ENCODE results near the gene ZFYVE1. TPM values are rescaled to one million over a fixed set of nuclear protein-coding genes. Genes with fewer than 3 reads are reported as not detected.
"Not testable (repeated sequence)": the region's sequence is repeated elsewhere in the genome, so short reads cannot be mapped to it uniquely, and the experiment has no call there.

The ZFYVE1 gene
- total RNA-seq, 1 experiment from 2014 or later = 2.7 TPM

DNA sequence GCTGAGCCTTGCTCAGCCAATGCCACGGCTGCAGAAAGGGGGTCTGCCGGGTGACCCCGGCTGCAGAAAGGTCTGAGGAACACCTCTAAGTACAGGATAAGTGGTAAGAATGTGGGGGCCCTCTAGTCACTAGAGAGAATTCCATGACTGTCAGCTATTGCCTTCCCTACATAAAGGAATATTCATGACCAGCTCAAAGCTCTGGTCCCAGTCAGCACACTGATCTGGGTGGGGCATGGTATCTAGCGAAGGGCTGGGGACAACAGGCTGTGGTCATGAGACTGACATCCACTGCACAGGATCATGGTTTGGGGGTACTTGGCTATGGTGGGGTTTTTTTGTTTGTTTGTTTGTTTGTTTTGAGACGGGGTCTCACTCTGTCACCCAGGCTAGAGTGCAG is 58.6 kb downstream of the ZFYVE1 start:
- DNase-seq (ENCODE audit: low read depth) = no peak

GRCh38 chr14:72966038-72966437 is 60.9 kb downstream of the ZFYVE1 start:
- no peak for DNase-seq (ENCODE audit: low read depth)
- in situ Hi-C loops (cut with HindIII; ENCODE audit: low pct_unique_long_range_greater_than_20kb, low sequenced_read_pairs) = no loop called here

More for the DNA sequence above, 58.6 kb downstream of the ZFYVE1 start:
- in situ Hi-C loops (cut with HindIII; ENCODE audit: low pct_unique_long_range_greater_than_20kb, low sequenced_read_pairs) = no loop called here

DNA sequence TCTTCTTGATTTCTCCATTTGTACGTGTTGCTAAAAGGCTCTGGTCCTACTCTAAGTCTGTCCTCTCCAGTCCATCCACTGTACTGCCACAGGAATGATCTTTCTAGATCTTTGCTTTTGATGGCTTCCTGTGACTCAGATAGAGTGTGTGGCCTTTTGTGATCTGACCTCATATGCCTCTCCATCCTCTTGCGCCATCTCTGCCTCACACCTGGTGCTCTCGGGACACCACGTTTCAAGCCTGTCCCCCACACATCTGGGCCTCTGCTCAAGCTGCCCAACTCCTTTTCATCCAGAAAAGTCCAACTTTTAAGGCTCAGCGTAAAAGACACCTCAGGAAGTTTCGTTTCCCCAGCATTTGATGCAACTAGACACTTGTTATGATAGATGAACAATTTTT is 61.7 kb downstream of the ZFYVE1 start:
- in situ Hi-C loops (cut with HindIII; ENCODE audit: low pct_unique_long_range_greater_than_20kb, low sequenced_read_pairs) = no loop called here

DNA sequence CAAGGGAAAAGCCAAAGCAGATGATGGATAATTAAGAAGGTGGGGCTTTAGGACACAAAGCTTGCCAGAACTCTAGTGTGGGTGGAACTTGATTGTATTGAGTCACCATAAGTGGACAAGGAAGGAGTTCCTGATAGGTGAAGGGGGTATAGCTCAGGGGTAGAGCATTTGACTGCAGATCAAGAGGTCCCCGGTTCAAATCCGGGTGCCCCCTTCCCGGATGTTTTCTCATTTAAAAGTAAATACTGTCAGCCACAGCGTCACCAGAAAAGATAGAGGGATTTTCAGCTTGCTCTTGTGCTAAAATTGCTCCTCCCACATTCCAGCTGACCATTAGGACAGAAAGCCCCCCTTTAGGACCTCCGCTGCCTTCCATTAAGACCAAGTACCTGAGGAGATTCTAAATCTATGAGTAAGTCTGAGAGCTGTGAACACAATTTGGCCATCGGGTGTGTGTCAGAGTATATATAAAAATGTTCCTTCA is 64.0 kb downstream of the ZFYVE1 start:
- in situ Hi-C loops (cut with HindIII; ENCODE audit: low pct_unique_long_range_greater_than_20kb, low sequenced_read_pairs) = no loop called here
- peak; percentile 83 for DNase-seq (ENCODE audit: low read depth)

More for the DNA sequence above, 61.7 kb downstream of the ZFYVE1 start:
- DNase-seq (ENCODE audit: low read depth) = no peak

DNA sequence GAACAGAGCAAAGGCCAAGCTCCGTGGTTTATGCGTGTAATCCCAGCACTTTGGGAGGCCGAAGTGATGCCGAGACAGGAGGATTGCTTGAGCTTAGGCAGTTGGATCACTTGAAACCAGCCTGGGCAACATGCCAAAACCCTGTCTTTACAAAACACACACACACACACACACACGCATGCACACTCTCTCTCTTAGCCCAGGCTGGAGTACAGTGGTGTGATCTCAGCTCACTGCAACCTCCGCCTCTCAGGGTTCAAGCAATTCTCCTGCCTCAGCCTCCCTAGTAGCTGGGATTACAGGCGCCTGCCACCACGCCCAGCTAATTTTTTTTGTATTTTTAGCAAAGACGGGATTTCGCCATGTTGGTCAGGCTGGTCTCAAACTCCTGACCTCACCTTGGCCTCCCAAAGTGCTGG is 64.6 kb downstream of the ZFYVE1 start:
- in situ Hi-C loops (cut with HindIII; ENCODE audit: low pct_unique_long_range_greater_than_20kb, low sequenced_read_pairs) = not testable (repeated sequence)
- DNase-seq (ENCODE audit: low read depth) = peak; percentile 33

DNA sequence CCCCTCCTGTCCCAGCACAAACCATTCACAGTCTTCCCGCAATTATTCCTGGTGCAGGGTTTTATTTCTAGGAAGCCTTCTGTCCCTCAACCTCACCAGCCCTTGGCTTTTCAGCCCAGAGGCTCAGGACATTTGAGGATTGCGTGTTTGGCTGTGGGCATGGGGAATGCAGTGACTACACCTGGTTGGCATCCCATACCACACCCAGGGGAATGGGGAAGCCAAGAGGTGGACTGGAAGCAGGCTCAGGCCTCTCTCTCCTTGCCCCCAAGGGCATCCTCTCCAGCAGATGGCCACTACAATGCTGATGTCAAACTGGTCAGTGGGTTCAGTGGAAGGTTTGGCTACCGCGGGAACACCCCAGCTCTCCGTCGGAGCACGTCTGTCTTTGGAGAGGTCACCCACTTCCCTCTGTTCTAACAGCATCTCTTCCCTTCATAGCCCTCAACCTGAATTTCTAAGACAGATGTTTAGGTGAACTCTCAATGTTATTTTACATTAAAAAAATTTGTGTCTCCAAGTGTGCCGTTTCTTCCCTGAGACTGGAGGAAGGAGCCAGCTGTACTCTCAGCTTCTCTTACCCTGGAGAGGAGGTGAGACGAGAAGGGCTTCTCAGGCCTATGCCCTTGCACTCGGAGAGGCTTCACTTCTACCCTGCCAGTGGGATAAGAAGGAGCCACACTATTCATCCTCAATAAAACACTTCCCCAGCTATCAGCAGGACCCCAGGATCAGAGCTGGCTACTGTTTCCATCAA is 65.1 kb downstream of the ZFYVE1 start:
- peak; percentile 41 for DNase-seq (ENCODE audit: low read depth)
- in situ Hi-C loops (cut with HindIII; ENCODE audit: low pct_unique_long_range_greater_than_20kb, low sequenced_read_pairs) = no loop called here

DNA sequence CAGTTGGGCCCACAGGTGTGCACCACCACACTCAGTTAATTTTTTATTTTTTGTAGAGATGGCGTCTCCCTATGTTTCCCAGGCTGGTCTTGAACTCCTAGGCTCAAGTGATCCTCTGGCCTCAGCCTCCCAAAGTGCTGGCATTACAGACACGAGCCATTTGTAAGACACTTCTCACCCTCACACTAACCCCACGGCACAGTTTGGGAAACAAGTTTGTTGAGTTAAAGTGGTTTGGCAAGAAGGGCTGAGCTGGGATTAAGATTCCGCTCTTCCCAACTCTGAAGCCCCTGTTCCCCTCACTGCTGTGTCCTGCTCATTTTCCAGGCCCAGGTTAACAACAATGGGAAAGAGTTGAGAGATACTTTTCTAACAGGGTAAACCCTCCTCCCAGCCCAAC is 65.9 kb downstream of the ZFYVE1 start:
- in situ Hi-C loops (cut with HindIII; ENCODE audit: low pct_unique_long_range_greater_than_20kb, low sequenced_read_pairs); DNase-seq (ENCODE audit: low read depth): not testable (repeated sequence)

- in situ Hi-C loops (cut with HindIII; ENCODE audit: low pct_unique_long_range_greater_than_20kb, low sequenced_read_pairs) = no loop called here
- no peak for DNase-seq (ENCODE audit: low read depth)
Observed at GRCh38 chr14:72958548-72958947, 68.4 kb downstream of the ZFYVE1 start.

- in situ Hi-C loops (cut with HindIII; ENCODE audit: low pct_unique_long_range_greater_than_20kb, low sequenced_read_pairs) = no loop called here
- DNase-seq (ENCODE audit: low read depth) = no peak
Observed at GRCh38 chr14:72957213-72957612, 69.7 kb downstream of the ZFYVE1 start.

DNA sequence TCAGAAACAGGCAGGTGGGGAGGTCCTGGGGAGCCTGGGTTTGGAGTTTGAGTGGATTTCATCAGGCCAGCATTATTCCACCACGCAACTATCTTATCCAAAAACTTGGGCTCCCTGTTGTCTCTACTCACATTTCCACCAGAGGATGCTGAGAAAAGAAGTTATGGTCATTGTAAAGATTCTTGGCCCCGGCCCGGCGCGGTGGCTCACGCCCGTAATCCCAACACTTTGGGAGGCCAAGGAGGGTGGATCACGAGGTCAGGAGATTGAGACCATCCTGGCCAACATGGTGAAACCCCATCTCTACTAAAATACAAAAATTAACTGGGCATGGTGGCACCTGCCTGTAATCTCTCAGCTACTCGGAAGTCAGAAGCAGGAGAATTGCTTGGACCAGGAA is 70.2 kb downstream of the ZFYVE1 start:
- in situ Hi-C loops (cut with HindIII; ENCODE audit: low pct_unique_long_range_greater_than_20kb, low sequenced_read_pairs); DNase-seq (ENCODE audit: low read depth): not testable (repeated sequence)

DNA sequence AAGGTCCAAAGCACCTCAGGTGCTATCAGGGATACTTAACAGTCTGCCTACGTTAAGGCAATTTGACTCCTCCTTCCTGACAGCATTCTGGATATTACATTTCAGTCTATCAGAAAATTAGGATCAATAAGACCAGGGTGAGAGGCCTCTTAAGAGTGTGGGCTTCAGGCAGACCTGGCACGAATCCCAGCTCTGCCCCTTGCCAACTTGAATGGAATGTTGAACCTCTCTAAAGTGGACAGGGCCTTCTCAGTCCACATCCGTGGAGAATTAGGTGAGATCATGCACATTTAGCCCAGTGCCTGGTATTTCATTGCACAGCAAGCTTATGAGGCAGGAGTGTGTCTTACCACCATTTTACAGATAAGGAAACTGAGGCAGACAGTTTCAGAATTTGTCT is 74.7 kb downstream of the ZFYVE1 start:
- in situ Hi-C loops (cut with HindIII; ENCODE audit: low pct_unique_long_range_greater_than_20kb, low sequenced_read_pairs) = no loop called here
- no peak for DNase-seq (ENCODE audit: low read depth)

- DNase-seq (ENCODE audit: low read depth) = peak; percentile 28
- in situ Hi-C loops (cut with HindIII; ENCODE audit: low pct_unique_long_range_greater_than_20kb, low sequenced_read_pairs) = no loop called here
Observed at GRCh38 chr14:72948481-72949138, 78.3 kb downstream of the ZFYVE1 start.

DNA sequence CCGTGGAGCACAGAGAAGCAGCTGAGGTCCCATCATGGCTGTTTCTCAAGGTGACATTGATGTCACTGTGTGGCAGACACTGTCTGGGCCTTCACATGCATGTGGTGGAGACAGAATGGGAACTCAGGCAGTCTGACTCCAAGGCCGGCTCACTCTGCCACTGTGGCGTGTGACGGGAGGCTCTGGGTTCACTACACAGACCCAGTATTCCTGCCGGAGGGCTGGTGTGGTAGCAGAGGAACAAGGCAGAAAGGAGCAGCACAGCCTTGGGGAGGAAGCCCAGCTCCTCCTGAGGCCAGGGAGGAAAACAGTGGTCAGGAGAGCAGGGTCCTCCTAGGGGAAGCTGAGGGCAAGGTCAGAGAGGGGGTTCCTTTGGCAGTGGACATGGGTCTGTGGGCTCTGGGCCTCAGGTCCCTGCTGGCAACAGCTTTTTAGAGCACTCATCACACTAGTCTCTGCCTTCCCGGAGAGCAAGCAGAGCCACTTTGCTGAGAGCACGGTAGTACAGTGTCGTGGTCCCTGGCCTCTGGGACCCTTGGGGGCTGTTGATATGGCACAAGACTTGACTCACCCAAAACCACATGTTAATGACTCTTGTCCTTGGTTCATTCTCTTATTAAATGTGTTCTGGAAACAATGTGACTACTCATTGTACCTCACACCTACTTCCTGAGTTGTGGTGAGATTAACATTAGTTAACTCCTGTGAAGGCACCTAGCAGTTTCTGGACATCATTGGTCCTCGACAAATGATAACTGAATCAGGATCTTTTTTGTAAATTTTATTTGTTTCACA is 79.3 kb downstream of the ZFYVE1 start:
- no peak for DNase-seq (ENCODE audit: low read depth)
- in situ Hi-C loops (cut with HindIII; ENCODE audit: low pct_unique_long_range_greater_than_20kb, low sequenced_read_pairs) = no loop called here

DNA sequence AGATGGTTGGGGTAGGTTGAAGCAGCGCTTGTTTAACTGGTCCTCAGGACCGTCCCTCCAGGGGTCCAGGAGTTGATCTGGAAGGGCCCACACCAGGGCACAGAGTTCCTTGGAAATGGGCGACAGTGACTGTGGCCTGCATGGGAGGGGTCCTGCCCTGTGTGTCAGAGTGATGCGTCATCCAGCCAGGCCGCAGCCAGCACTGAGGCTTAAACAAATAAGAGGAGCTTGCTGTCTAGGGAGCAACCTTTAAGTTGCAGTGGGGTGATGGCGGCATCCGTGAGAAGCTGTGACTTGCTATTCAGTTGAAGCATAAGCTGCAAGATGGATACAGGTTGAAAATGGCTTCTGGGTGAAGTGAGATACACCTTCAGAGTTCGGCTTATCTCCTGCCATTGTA is 80.4 kb downstream of the ZFYVE1 start:
- in situ Hi-C loops (cut with HindIII; ENCODE audit: low pct_unique_long_range_greater_than_20kb, low sequenced_read_pairs) = no loop called here
- no peak for DNase-seq (ENCODE audit: low read depth)

DNA sequence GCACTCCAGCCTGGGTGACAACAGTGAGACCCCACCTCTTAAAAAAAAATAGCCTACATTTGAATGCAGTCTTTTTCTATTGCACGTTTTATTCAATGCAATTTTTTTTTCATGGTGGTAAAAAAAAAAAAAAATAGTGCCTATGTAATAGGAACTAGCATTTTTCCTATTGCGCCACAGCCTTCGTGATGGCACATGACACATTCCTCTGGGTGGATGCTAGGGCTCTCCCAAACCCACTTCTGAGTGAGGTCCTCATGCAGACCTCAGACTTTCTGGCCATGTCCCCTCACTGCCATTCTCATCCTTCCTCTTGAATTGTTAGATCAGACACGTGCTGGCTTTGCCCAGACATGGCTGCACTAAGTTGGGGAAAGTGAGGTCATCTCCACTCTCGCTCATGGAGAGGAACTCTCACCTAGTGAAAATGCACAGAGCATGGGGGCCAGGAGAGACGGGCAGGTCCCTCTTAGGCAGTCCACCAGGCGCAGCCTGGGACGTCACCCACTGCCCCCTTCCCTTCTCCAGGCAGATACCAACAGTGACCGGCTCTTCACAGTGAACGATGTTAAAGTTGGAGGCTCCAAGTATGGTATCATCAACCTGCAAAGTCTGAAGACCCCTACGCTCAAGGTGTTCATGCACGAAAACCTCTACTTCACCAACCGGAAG is 81.4 kb downstream of the ZFYVE1 start:
- in situ Hi-C loops (cut with HindIII; ENCODE audit: low pct_unique_long_range_greater_than_20kb, low sequenced_read_pairs) = no loop called here
- DNase-seq (ENCODE audit: low read depth) = no peak

GRCh38 chr14:72943876-72944430 is 83.0 kb downstream of the ZFYVE1 start:
- in situ Hi-C loops (cut with HindIII; ENCODE audit: low pct_unique_long_range_greater_than_20kb, low sequenced_read_pairs) = no loop called here

DNA sequence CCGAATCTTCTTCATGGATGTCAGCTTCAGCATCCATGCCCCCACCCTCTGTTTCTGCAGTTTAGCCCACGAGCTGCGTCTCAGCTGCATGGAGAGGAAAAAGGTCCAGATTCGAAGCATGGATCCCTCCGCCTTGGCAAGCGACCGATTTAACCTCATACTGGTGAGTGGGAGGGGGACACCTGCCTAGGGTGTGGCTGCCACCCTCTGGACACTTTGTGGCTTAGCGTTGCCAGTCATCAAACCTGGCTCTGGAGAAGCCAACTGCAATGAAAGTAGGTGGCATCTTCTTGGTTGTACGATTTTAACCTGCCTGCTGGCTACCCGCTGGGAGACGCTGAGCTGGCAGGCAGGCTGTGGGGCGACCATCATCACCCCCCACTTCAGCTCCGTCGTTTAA is 84.0 kb downstream of the ZFYVE1 start:
- in situ Hi-C loops (cut with HindIII; ENCODE audit: low pct_unique_long_range_greater_than_20kb, low sequenced_read_pairs) = no loop called here
- no peak for DNase-seq (ENCODE audit: low read depth)

More at GRCh38 chr14:72943876-72944430, 83.0 kb downstream of the ZFYVE1 start:
- no peak for DNase-seq (ENCODE audit: low read depth)

All from Caki2 (cell line).